Measurements from ENCODE around the gene MADD. TPM values are rescaled to one million over a fixed set of nuclear protein-coding genes. Genes with fewer than 3 reads are reported as not detected.
"Not testable (repeated sequence)": the region's sequence is repeated elsewhere in the genome, so short reads cannot be mapped to it uniquely, and the experiment has no call there.

The MADD gene
- total RNA-seq, 4 donors from 2014 or later: 43.2 to 65.5 (median 51.5) TPM

- peak in 1 of 2 donors; percentile 17 for DNase-seq (ENCODE audit: low spot score in 2 of 2)
- intact Hi-C loops (cut with DNase I; ENCODE audit: low total_unique reads): no loop called here
- 94 to 95% methylated on average over 6 of the region's 6 CpGs for WGBS, 2 donors
- no peak for TF ChIP-seq CTCF (IDR thresholded peaks at IDR 0.05)
- TF ChIP-seq POLR2A (IDR thresholded peaks at IDR 0.05): no peak
- no peak overlapping the region for H3K4me3 ChIP-seq (ENCODE audit: low read depth, poor library complexity, severe bottlenecking)
Measured at GRCh38 chr11:47308050-47308823, 38.3 kb downstream of the MADD start.

GRCh38 chr11:47314992-47315391 lies 45.1 kb downstream of the MADD start:
- no peak for TF ChIP-seq CTCF (IDR thresholded peaks at IDR 0.05)
- TF ChIP-seq POLR2A (IDR thresholded peaks at IDR 0.05): no peak
- intact Hi-C loops (cut with DNase I; ENCODE audit: low total_unique reads): no loop called here
- 68 to 82% methylated on average over 5 of the region's 5 CpGs for WGBS, 2 donors
- peak in 1 of 2 donors; percentile 66 for DNase-seq (ENCODE audit: low spot score in 2 of 2)
- H3K4me3 ChIP-seq (ENCODE audit: low read depth, poor library complexity, severe bottlenecking): no peak overlapping the region

- H3K4me3 ChIP-seq (ENCODE audit: low read depth, poor library complexity, severe bottlenecking); intact Hi-C loops (cut with DNase I; ENCODE audit: low total_unique reads): not testable (repeated sequence)
- DNase-seq (ENCODE audit: low spot score in 2 of 2): peak in 1 of 2 donors; percentile 57
- WGBS, 2 donors: 89% methylated on average over 8 of the region's 8 CpGs
Measured at GRCh38 chr11:47316501-47316900, 46.6 kb downstream of the MADD start.

- intact Hi-C loops (cut with DNase I; ENCODE audit: low total_unique reads): no loop called here
- DNase-seq (ENCODE audit: low spot score in 2 of 2): no peak
- 87 to 93% methylated on average over 5 of the region's 5 CpGs for WGBS, 2 donors
- no peak overlapping the region for H3K4me3 ChIP-seq (ENCODE audit: low read depth, poor library complexity, severe bottlenecking)
- TF ChIP-seq CTCF (IDR thresholded peaks at IDR 0.05): no peak
- TF ChIP-seq POLR2A (IDR thresholded peaks at IDR 0.05): no peak
Measured at GRCh38 chr11:47317064-47317828, 47.3 kb downstream of the MADD start.

GRCh38 chr11:47318166-47318565 lies 48.2 kb downstream of the MADD start:
- no peak for DNase-seq (ENCODE audit: low spot score in 2 of 2)
- TF ChIP-seq POLR2A (IDR thresholded peaks at IDR 0.05) (no peak), CTCF (IDR thresholded peaks at IDR 0.05) (no peak)
- 90% methylated on average over 2 of the region's 2 CpGs for WGBS, 2 donors

GRCh38 chr11:47324520-47324919 lies 54.6 kb downstream of the MADD start:
- no peak overlapping the region for H3K4me3 ChIP-seq (ENCODE audit: low read depth, poor library complexity, severe bottlenecking)
- no peak for DNase-seq (ENCODE audit: low spot score in 2 of 2)
- TF ChIP-seq CTCF (IDR thresholded peaks at IDR 0.05): no peak
- no peak for TF ChIP-seq POLR2A (IDR thresholded peaks at IDR 0.05)
- intact Hi-C loops (cut with DNase I; ENCODE audit: low total_unique reads): no loop called here
- 91% methylated on average over 12 of the region's 12 CpGs for WGBS, 2 donors

More at GRCh38 chr11:47318166-47318565, 48.2 kb downstream of the MADD start:
- no peak overlapping the region for H3K4me3 ChIP-seq (ENCODE audit: low read depth, poor library complexity, severe bottlenecking)
- intact Hi-C loops (cut with DNase I; ENCODE audit: low total_unique reads): no loop called here

Data from lower leg skin (tissue), 4 donors.